HG03457 (cell line): Measurements from ENCODE around the gene STRIP1.

Experiments
- ATAC-seq: cut with Tn5 transposase; IDR thresholded peaks from one replicate; pipeline ENCODE4 v1.9.1; 2021; ENCODE audit warnings: moderate number of reproducible peaks; ENCODE audit not compliant: unreplicated experiment

STRIP1 gene

GRCh38 chr1:110091381-110091780, 57.0 kb downstream of the STRIP1 start:
- no peak for ATAC-seq

GRCh38 chr1:110091791-110092190, 57.4 kb downstream of the STRIP1 start:
- ATAC-seq = no peak

- no peak for ATAC-seq
Measured at GRCh38 chr1:110092991-110093390, 58.6 kb downstream of the STRIP1 start.

- no peak for ATAC-seq
Measured at GRCh38 chr1:110094931-110095654, 60.7 kb downstream of the STRIP1 start.

GRCh38 chr1:110097507-110098221, 63.2 kb downstream of the STRIP1 start:
- no peak for ATAC-seq

- ATAC-seq = no peak
Measured at GRCh38 chr1:110098222-110099026, 64.0 kb downstream of the STRIP1 start.

- no peak for ATAC-seq
Measured at GRCh38 chr1:110100335-110100734, 65.9 kb downstream of the STRIP1 start.

GRCh38 chr1:110102081-110102480, 67.7 kb downstream of the STRIP1 start:
- no peak for ATAC-seq
